H1 (cell line): Measurements from ENCODE around the gene KRT76. TPM values are rescaled to one million over a fixed set of nuclear protein-coding genes. Genes with fewer than 3 reads are reported as not detected.

ENCODE experiments used
- ATF3 ChIP-seq: IDR thresholded peaks from 2 replicates; pipeline ENCODE4 v1.6.1; 2011; ENCODE audit warnings: low read depth, mild to moderate bottlenecking, low read length; ENCODE audit not compliant: insufficient read depth
- BACH1 ChIP-seq: IDR thresholded peaks from 2 replicates; pipeline ENCODE4 v1.6.1; 2012; ENCODE audit warnings: low read length, improper control_type of control experiment
- BRCA1 ChIP-seq: IDR thresholded peaks from 2 replicates; pipeline ENCODE4 v1.6.1; 2012; ENCODE audit warnings: low read depth, low read length, improper control_type of control experiment
- CBX5 ChIP-seq: fragments of 300-800, 300-1000 bp; sonication (generic); IDR thresholded peaks from 2 replicates; pipeline ENCODE4 v1.7.1; 2016; ENCODE audit warnings: antibody characterized with exemption, low read length, low read depth
- HDAC2 ChIP-seq, 2 experiments: fragments of 300-600 bp in 1 of 2; sonication (generic) in 1 of 2; IDR thresholded peaks; 2 replicates each; pipeline ENCODE4 v1.6.1; 2011 to 2012; ENCODE audit warnings: low read depth in 2 of 2, low read length in 2 of 2, mild to moderate bottlenecking in 2 of 2, moderate library complexity in 2 of 2, borderline replicate concordance in 1 of 2, inconsistent platforms in 1 of 2
- MAX ChIP-seq: IDR thresholded peaks from 2 replicates; pipeline ENCODE4 v1.6.1; 2012; ENCODE audit warnings: inconsistent platforms
- RAD21 ChIP-seq, 2 experiments: IDR thresholded peaks in 1 of 2; conservative IDR thresholded peaks in 1 of 2; 2 replicates each; pipeline ENCODE4 v1.6.1; 2011; ENCODE audit warnings: low read depth in 2 of 2, low read length in 2 of 2, improper control_type of control experiment in 1 of 2, inconsistent platforms in 1 of 2, mild to moderate bottlenecking in 1 of 2, moderate library complexity in 1 of 2
- RBBP5 ChIP-seq: IDR thresholded peaks from 2 replicates; pipeline ENCODE4 v1.7.1; 2012; ENCODE audit warnings: low read depth, mild to moderate bottlenecking, inconsistent platforms, low read length, moderate library complexity, borderline replicate concordance
- SIX5 ChIP-seq: IDR thresholded peaks from 2 replicates; pipeline ENCODE4 v1.6.1; 2011; ENCODE audit warnings: mild to moderate bottlenecking, low read depth, low read length
- SP2 ChIP-seq: IDR thresholded peaks from 2 replicates; pipeline ENCODE4 v1.6.1; 2012; ENCODE audit warnings: mild to moderate bottlenecking, low read length, inconsistent platforms
- polyA plus RNA-seq, 7 experiments: library from polyadenylated mRNA; depleted of rRNA in 3 of 7; stranded (reverse) in 5 of 7; unstranded in 2 of 7; fragments of >200 nt in 5 of 7; fragments of 200-250 nt in 2 of 7; gene quantifications; 1 replicate in 5 of 7; 2 replicates in 1 of 7; 4 replicates in 1 of 7; pipeline versions ENCODE4 v1.2.1 to v1.2.3, GENCODE V29; 2011 to 2013; ENCODE audit warnings: missing spikeins in 2 of 7, mixed read lengths in 2 of 7
- total RNA-seq: library from RNA; stranded (reverse); fragmentation: NEBNext Ultra II Directional; extraction: Animal tissue kit (Norgen Biotek cat#: 25700); gene quantifications from 2 replicates; pipeline ENCODE4 v1.2.1, GENCODE V29; 2021
- TF ChIP-seq, protein P1 (sequence below): fragments of 300-600 bp; sonication (generic); IDR thresholded peaks from 2 replicates; pipeline ENCODE4 v1.7.1; 2012; ENCODE audit warnings: low read length, moderate library complexity, mild to moderate bottlenecking, inconsistent platforms; ENCODE audit not compliant: insufficient replicate concordance

Gene KRT76
- total and polyA plus RNA-seq, 2 of the 8 experiments (the other 6 are each of a cell fraction or from before 2014, with no cell fraction given) = not detected

GRCh38 chr12:52726451-52726850 is 50.7 kb downstream of the KRT76 start (continued):
- TF ChIP-seq, protein P1, sequence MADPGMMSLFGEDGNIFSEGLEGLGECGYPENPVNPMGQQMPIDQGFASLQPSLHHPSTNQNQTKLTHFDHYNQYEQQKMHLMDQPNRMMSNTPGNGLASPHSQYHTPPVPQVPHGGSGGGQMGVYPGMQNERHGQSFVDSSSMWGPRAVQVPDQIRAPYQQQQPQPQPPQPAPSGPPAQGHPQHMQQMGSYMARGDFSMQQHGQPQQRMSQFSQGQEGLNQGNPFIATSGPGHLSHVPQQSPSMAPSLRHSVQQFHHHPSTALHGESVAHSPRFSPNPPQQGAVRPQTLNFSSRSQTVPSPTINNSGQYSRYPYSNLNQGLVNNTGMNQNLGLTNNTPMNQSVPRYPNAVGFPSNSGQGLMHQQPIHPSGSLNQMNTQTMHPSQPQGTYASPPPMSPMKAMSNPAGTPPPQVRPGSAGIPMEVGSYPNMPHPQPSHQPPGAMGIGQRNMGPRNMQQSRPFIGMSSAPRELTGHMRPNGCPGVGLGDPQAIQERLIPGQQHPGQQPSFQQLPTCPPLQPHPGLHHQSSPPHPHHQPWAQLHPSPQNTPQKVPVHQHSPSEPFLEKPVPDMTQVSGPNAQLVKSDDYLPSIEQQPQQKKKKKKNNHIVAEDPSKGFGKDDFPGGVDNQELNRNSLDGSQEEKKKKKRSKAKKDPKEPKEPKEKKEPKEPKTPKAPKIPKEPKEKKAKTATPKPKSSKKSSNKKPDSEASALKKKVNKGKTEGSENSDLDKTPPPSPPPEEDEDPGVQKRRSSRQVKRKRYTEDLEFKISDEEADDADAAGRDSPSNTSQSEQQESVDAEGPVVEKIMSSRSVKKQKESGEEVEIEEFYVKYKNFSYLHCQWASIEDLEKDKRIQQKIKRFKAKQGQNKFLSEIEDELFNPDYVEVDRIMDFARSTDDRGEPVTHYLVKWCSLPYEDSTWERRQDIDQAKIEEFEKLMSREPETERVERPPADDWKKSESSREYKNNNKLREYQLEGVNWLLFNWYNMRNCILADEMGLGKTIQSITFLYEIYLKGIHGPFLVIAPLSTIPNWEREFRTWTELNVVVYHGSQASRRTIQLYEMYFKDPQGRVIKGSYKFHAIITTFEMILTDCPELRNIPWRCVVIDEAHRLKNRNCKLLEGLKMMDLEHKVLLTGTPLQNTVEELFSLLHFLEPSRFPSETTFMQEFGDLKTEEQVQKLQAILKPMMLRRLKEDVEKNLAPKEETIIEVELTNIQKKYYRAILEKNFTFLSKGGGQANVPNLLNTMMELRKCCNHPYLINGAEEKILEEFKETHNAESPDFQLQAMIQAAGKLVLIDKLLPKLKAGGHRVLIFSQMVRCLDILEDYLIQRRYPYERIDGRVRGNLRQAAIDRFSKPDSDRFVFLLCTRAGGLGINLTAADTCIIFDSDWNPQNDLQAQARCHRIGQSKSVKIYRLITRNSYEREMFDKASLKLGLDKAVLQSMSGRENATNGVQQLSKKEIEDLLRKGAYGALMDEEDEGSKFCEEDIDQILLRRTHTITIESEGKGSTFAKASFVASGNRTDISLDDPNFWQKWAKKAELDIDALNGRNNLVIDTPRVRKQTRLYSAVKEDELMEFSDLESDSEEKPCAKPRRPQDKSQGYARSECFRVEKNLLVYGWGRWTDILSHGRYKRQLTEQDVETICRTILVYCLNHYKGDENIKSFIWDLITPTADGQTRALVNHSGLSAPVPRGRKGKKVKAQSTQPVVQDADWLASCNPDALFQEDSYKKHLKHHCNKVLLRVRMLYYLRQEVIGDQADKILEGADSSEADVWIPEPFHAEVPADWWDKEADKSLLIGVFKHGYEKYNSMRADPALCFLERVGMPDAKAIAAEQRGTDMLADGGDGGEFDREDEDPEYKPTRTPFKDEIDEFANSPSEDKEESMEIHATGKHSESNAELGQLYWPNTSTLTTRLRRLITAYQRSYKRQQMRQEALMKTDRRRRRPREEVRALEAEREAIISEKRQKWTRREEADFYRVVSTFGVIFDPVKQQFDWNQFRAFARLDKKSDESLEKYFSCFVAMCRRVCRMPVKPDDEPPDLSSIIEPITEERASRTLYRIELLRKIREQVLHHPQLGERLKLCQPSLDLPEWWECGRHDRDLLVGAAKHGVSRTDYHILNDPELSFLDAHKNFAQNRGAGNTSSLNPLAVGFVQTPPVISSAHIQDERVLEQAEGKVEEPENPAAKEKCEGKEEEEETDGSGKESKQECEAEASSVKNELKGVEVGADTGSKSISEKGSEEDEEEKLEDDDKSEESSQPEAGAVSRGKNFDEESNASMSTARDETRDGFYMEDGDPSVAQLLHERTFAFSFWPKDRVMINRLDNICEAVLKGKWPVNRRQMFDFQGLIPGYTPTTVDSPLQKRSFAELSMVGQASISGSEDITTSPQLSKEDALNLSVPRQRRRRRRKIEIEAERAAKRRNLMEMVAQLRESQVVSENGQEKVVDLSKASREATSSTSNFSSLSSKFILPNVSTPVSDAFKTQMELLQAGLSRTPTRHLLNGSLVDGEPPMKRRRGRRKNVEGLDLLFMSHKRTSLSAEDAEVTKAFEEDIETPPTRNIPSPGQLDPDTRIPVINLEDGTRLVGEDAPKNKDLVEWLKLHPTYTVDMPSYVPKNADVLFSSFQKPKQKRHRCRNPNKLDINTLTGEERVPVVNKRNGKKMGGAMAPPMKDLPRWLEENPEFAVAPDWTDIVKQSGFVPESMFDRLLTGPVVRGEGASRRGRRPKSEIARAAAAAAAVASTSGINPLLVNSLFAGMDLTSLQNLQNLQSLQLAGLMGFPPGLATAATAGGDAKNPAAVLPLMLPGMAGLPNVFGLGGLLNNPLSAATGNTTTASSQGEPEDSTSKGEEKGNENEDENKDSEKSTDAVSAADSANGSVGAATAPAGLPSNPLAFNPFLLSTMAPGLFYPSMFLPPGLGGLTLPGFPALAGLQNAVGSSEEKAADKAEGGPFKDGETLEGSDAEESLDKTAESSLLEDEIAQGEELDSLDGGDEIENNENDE = no peak
- TF ChIP-seq BRCA1 (no peak), SP2 (no peak), MAX (no peak), RAD21 (IDR thresholded peaks at IDR 0.05 in 1 of 2, conservative IDR thresholded peaks at IDR 0.05 in 1 of 2; ENCODE audit: low read depth in 2 of 2, low read length in 2 of 2) (no peak), BACH1 (no peak), SIX5 (no peak), HDAC2 (IDR thresholded peaks at IDR 0.05; ENCODE audit: borderline replicate concordance in 1 of 2, low read depth in 2 of 2, low read length in 2 of 2) (no peak), ATF3 (no peak), CBX5 (no peak), RBBP5 (no peak)
